T-helper 1 cell (primary cell): ENCODE results near the gene EVI5.
"Not testable (repeated sequence)": the region's sequence is repeated elsewhere in the genome, so short reads cannot be mapped to it uniquely, and the experiment has no call there.

Experiments used
- DNase-seq, 5 donors: peaks; one replicate each; pipeline ENCODE4 v3.0.0-alpha.2; 2012 to 2020

The EVI5 gene

DNA sequence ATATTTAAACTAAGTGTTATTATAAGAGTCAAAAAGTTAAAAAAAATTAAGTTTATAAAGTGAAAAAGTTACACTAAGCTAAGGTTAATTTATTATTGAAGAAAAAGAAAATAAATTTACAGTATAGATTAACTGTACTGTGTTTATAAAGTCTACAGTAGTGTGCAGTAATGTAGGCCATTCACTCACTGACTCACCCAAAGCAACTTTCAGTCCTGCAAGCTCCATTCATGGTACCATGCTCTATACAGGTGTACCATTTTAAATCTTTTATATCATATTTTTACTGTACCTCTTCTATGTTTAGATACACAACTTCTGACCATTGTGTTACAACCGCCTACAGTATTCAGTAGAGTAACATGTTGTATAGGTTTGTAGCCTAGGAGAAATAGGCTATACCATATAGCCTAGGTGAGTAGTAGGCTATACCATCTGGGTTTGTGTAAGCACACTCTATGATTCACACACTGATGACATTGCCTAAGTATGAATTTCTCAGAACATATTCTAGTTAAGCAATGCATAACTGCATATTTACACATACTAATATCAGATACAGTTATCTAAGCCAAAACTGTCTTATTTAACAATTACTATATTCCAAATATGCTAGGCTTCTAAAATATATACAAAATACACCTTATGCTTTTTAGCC lies 217.6 kb downstream of the EVI5 start:
- no peak for DNase-seq

DNA sequence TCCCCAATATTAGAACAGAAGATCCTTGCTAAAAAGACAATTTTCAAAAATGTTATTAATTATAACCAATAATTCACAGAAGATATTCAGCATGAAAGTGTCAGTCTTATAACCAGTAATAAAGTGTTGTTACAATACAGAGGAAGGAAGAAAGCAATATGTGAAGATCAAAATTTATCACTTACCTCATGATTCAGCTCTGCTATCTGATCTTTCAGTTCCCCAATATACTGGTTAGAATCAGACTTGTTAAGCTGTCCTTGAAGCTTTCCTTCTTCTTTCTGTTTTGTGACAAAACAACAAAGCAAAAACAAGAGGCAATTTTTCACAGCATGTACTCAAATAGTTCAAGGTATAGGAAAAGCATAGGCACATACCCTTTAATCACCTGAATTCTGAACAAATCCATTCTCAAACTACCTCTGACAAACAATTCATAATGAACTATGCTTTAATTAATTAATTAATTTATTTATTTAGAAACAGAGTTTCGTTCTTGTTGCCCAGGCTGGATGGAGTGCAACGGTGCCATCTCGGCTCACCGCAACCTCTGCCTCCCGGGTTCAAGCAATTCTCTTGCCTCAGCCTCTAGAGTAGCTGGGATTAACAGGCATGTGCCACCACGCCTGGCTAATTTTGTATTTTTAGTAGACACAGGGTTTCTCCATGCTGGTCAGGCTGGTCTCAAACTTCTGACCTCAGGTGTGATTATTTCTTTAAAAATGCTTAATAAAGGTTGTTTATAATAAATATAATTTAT lies 221.3 kb downstream of the EVI5 start:
- no peak for DNase-seq

DNA sequence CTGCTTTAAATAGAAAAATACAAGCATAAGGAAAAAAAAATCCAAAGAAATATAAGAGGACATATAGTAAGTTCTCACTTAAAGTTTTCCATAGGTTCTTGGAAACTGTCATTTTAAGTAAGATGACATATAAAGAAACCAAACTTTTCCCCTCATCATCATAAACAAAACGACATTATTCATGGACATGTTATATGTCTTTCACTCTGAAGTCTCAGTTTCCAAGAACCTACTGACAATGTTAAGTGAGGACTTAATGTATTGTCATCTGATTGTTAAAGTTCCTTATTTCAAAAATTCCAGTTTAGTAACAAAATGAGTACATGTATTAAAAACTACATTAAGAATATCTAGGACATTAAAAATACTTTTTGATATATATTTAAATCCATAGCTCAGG lies 228.6 kb downstream of the EVI5 start:
- DNase-seq: no peak

DNA sequence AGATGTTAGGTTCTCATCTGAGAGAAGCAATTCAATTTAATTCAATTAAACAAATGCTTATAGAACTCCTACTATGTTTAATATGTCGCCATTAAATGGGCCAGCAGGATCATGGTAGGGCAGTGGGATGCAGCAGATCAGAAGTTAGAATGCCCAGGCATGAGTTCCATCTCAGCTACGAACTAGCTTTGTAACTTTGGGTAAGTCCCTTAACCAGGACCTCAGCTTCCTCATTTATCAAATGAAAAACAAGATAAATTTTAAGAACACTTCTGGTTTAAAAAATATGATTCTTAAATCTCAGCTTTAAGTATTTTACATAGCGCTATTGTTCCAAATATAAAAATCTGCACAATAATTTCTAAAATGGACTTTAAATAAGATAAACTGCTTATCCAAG lies 230.7 kb downstream of the EVI5 start:
- no peak for DNase-seq

DNA sequence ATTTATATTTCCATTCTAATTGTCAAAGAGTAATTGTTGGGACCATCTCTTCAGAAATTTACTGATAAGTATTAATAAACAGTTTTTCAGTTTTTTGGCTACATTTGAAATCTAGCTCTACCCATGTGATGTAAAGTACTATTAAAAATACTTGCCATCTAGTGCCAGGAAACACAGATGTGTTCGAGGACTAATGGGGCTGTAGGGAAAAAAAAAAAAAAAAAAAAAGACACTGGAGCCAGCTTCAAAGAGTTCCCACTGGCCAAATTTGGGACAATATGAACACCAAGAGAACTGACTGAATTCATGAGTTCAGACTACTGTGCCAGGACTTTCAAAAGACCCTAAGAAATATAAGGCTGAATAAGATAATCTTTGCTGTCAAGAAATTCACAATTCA lies 233.0 kb downstream of the EVI5 start:
- DNase-seq: no peak

DNA sequence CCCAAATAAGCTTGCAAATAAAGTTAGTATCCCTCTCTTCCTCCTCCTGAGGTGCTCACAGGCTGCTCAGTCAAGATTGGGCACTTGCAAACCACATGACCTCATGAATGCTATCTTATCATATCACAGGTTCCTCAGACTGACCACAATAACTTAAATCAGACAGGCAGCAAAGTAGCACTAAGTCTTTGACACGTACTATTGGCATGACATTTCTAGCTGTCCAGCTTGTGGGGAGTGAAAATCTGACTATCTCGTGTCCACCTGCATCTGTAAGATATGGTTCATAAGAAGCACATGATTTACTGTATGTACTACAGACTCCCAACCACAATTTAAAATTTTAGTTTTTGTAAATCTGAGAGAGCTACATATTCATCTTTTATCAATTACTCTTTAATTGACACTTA lies 240.1 kb downstream of the EVI5 start:
- no peak for DNase-seq

DNA sequence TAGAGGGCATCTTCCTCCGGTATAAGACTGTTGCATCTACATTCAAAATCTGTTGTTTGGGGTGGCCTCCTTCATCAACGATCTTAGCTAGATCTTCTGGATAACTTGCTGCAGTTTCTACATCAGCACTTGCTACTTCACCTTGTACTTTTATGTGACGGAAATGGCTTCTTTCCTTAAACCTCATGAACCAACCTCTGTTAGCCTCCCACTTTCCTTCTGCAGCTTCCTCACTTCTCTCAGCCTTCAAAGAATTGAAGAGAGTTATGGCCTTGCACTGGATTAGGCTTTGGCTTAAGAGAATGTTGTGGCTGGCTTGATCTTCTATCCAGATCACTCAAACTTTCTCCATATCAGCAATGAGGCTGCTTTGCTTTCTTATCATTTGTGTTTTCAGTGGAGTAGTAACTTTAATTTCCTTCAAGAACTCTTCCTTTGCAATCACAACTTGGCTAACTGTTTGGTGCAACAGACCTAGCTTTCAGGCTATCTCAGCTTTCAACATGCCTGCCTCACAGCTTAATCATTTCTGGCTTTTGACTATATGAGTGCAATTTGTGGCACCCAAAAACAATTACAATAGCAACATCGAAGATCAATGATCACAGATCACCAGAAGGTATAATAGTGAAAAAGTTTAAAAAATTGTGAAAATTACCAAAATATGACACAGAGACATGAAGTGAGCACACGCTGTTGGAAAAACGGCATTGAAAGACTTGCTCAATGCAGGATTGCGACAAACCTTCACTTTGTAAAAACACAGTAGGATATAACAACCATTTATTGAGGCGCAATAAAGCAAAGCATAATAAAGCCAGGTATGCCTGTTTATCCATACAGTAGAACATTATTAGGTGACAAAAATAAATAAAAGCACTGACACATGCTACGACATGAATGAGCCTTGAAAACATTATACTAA lies 241.5 kb downstream of the EVI5 start:
- no peak for DNase-seq

DNA sequence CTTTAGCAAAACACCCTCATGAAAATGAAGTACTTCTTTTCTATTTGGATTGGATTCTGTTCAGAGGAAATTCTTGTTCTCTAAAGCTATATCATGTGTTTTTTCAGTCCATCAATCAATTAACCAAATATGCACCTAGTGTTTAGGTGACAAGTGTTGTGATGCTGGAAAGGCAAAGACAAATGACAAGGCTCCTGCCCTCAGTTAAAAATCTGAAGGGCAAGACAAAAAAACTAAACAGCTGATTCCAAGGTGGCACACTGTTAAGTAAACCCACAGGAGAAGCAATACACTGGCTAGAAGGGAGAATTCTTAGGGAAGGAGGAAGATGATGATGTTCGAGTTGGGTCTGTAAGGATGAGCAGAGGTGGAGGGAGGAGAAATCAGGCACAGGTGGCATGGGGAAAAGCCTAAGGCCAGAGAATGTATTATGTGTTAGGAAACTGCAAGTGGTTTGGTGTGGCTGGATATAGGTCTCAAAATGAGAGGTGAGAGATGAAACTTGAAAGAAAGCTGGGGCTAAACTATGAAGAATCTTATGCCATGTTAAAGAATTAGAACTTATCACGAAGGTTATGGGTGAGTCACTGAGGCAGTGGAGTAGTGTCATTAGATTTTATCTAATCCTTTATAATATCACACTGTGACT lies 246.4 kb downstream of the EVI5 start:
- peak in 1 of 5 donors; percentile 77 for DNase-seq

DNA sequence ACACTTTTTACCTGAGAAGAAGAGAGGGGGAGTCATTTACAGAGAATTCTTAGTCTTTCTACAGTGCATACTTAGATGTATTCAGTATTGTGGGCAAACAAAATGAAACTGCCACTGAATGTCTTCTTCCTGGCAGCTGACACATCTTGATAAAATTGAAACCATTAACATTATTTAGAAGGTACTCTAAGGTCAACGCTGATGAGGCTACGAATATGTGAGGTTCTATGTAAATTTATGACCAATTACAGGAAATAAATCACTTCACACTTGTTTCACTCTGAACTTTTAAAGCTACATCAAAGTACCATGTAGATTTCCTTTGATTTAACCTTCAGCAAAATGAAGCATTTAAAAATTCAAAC lies 246.9 kb downstream of the EVI5 start:
- DNase-seq: peak in 1 of 5 donors; percentile 76

DNA sequence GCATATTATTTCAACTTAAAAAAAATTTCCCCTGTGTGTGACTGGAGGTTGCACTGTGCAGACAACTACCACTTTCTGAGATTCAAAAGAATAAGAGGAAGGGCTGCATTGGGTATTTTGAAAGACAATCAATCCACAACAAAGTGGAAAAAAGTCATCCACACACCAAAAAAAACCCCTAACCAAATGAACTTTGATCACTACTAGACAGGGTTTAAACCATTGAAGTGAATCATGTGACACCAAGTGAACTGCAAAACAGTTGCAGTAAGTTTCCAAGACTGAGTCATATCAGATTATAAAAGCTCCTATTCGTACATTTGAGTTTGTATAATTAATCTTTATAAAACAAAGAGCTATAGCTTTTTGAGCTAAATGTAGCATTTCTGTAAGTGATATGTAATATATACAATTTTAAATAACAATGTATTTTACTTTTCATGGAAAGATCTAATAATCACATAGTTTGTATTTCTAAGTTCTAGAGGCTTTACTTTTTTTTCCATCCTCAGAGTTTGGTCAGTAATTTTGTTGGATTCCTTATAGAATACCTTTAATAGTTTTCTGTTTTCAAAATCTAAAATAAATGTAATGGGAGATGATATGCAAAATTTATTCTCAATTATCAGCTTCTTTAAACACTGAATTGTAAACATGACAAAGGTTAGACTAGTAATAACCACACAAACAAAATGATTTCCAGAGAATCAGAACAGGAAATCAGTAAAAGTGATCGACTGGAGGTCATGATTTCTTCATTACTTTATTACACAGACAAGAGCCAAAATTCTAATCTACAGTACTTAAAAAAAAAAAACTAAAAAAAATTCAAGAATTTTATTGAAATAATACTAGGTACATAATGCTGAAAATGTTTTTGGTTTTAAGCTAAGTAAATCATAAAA lies 247.7 kb downstream of the EVI5 start:
- peak in 2 of 5 donors; percentile 8 to 84 for DNase-seq

DNA sequence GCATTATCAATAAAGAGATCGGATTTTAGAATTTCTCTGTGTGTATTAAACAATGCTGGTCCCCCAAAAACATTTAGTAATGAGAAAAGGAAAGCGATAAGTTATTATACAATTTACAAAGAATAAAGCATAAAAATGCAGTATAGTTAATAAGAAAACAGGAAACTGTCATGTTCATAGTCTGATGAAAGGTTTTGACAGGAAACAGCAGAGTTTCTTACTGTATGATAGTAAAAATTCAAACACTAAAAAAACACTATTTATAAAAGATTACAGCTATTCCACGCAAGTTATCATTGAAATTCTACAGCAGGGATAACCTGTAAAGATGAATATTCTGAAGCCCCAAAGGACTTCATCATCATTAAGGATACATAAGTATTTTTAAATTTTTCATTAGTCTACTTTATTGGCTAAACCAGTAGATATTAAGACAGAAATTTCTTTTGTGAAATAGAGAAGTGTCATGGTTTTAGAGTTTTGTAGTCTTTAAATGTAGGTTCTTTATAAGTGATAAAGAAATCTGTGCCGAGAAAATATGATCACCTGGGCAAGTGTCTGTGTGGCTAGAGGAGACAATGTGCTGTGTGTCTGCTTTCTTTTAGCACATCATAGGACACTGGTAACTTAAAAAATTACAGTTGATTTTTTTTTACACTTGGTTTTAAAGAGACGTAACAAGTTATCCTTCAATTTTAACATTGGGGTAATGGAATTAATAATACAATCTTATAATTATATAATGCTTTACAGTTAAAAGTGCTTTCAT lies 248.5 kb downstream of the EVI5 start:
- DNase-seq: peak in 1 of 5 donors; percentile 29

DNA sequence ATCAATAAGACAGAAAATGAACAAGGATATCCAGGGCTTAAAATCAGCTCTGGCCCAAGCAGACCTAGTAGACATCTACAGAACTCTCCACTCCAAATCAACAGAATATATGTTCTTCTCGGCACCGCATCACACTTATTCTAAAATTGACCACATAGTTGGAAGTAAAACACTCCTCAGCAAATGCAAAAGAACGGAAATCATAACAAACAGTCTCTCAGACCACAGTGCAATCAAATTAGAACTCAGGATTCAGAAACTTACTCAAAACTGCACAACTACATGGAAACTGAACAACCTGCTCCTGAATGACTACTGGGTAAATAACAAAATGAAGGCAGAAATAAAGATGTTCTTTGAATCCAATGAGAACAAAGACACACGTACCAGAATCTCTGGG lies 252.5 kb downstream of the EVI5 start:
- peak in 1 of 5 donors; percentile 49 for DNase-seq

DNA sequence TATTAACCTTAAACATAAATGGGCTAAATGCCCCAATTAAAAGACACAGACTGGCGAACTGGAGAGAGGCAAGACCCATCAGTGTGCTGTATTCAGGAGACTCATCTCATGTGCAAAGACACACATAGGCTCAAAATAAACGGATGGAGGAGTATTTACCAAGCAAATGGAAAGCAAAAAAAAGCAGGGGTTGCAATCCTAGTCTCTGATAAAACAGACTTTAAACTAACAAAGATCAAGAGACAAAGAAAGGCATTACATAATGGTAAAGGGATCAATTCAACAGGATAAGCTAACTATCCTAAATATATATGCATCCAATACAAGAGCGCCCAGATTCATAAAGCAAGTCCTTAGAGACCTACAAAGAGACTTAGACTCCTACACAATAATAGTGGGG lies 253.0 kb downstream of the EVI5 start:
- DNase-seq: not testable (repeated sequence)

DNA sequence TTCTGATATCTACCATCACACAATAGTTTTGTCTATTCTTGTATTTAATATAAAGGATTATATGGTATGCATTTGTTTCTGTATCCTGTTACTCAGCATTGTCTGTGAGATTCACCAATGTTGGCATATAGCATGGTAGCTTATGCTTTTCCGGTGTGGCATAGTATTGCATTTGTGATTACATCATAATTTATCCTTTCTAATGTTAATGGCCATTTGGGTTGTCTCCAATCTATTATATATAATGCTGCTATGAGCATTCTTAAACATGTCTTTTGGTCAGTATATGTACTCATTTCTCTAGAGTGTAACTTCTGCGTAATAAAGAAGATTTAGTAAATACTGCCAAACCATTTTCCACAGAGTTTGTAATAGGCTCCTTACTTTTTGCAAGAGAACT lies 257.2 kb downstream of the EVI5 start:
- DNase-seq: no peak

DNA sequence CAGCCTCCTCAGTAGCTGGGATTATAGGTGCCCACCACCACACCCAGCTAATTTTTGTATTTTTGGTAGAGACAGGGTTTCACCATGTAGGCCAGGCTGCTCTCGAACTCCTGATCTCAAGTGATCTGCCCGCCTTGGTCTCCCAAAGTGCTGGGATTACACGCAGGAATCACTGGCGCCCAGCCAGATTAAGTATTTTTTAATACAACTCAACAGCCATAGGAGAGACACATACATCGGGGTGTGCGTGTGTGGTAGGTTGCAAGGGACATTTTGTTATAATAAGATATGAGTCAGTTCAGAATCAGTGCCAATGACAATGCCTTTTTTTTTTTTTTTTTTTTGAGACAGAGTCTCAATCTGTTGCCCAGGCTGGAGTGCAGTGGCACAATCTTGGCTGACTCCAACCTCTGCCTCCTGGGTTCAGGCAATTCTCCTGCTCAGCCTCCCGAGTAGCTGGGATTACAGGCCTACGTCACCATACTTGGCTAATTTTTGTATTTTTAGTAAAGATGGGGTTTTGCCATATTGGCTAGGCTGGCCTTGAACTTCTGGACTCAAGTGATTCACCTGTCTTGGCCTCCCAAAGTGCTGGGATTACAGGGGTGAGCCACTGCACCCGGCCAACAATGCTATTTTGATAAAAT lies 259.8 kb downstream of the EVI5 start:
- DNase-seq: not testable (repeated sequence)

DNA sequence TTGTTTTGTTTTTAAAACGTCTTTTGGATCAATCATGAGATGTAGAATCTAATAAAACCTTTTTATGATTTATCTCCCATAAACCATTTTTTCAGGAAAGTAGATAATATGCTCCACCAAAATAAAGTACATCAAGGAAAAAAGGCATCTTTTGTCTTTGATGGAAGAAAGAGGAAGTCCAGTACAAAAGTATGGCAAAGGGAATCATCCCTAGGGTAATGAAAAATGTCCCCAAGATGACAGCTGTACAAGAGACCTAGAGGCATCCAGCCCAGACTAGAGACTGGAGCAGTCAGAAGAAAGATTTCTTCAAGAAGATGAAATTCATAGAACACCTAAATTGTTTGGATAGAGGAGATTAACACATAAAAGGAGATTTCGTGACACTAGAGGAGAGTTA lies 265.9 kb downstream of the EVI5 start:
- DNase-seq: no peak

DNA sequence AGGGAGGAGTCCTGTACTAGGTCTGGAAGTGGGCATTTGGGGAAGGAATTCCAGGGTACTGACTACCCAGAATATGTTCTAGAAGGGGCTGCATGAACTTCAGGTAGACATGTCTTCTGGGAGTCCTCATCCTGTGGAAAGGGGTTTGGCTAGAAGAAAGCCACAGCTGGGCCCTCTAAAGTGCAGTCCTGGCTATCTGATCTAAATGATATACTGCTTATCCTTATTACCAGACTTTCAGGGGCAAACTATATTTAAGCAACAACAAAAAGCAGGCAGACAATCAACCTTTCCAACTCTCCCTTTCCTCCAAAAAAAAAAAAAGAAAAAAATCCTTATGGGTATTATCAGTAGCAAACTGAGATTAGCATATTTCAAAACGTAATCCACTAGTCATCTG lies 268.3 kb downstream of the EVI5 start:
- DNase-seq: no peak

DNA sequence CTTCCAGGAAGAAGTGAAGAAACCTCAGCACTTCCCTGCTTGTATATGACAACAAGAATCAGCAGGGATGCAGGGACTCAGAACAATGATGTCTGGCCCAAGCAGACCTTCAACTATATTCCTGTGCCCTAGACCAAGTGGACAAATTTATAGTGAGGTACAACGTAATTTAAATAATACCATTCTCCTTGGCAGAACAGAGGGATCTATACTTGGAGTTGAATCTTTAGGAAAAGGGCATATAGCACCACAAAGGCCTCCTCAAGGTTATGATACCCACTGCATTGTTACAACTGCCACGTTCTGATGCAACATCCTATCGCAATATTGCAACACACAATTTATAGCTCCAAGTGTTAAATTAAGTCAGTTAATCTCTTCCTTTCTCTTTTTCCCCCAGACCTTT lies 269.1 kb downstream of the EVI5 start:
- peak in 1 of 5 donors; percentile 52 for DNase-seq

DNA sequence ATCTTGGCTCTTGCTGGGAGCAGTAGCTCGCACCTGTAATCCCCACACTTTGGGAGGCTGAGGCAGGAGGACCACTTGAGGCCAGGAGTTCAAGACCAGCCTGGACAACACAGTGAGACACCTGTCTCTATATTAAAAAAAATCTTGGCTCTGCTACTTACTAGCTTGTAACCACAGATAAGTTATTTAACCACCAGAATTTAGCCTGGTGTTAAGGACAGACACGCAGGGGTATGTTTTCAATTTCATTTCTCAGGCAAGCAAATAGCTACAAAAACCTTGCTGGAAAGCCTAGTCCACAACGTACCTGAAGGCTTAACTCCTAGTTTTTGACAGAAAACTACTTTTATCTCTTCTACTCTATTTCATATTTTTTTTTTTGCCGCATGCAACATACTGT lies 273.4 kb downstream of the EVI5 start:
- DNase-seq: no peak

DNA sequence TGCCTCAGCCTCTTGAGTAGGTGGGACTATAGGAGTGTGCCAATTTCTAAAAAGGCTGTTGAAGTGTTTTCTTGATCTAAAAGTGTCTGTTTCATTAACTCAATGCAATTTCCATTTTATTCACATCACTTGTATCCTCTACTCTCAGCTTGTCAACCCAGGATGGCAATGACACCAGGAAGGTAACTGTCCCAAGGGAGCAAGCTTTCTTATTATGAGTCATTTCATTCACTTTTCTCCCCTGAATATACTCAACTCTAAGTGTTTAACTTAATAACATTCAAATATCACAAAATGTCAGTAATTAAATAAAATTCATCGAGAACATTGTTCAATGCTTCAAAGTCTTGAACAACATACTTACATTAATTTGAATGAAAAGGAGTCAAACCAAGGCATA lies 275.3 kb downstream of the EVI5 start:
- no peak for DNase-seq
